Kidney epithelial cell (primary cell): ENCODE data around the gene KATNAL2. TPM values are rescaled to one million over a fixed set of nuclear protein-coding genes. Genes with fewer than 3 reads are reported as not detected.

Experiments
- DNase-seq: peaks from one replicate; pipeline ENCODE4 v3.0.0-alpha.2; 2010; ENCODE audit warnings: low read depth
- H3K27me3 ChIP-seq: 2 replicates; pipeline ENCODE4 v1.6.0; 2011; ENCODE audit warnings: low read length; ENCODE audit not compliant: control insufficient read depth, insufficient read depth
- H3K36me3 ChIP-seq: 2 replicates; pipeline ENCODE4 v1.5.1; 2011; ENCODE audit warnings: low read length; ENCODE audit not compliant: control insufficient read depth, insufficient read depth
- H3K4me3 ChIP-seq: 2 replicates; pipeline ENCODE4 v1.5.1; 2011; ENCODE audit warnings: low read depth, mild to moderate bottlenecking, control low read depth, low read length
- CTCF ChIP-seq: IDR thresholded peaks from 2 replicates; pipeline ENCODE4 v1.5.1; 2011; ENCODE audit warnings: mild to moderate bottlenecking, moderate library complexity, low read length, control low read depth, inconsistent platforms; ENCODE audit not compliant: insufficient read depth, poor library complexity, severe bottlenecking
- total RNA-seq: library from RNA; depleted of rRNA; stranded (reverse); fragments of >200 nt; gene quantifications from 2 replicates; pipeline ENCODE4 v1.2.3, GENCODE V29; 2015

Gene KATNAL2
- total RNA-seq, 1 donor from 2014 or later: 0.88 TPM

DNA sequence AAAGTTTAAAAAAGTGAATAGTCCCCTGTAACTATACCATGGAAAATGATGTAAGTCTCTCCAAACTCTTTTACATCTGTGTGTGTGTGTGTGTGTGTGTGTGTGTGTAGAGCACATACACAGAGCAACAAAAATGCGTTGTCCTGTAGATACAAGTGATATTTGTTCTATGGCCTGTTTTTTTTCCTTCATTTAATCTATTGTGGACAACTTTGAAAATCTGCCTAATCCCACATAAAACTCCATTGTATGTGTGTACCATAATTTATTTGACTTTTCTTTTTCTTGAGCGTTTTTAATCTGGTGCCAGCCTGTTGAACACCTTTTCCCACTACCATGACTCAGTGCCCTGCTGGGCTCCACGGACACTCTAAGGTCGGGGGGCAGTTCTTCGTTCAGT, 170.3 kb downstream of the KATNAL2 start:
- TF ChIP-seq CTCF: no peak
- DNase-seq: no peak
- Histone ChIP-seq H3K36me3 (no peaks in the 10 kb centered on the region), H3K4me3 (no peak overlapping the region), H3K27me3 (no peaks in the 10 kb centered on the region)

DNA sequence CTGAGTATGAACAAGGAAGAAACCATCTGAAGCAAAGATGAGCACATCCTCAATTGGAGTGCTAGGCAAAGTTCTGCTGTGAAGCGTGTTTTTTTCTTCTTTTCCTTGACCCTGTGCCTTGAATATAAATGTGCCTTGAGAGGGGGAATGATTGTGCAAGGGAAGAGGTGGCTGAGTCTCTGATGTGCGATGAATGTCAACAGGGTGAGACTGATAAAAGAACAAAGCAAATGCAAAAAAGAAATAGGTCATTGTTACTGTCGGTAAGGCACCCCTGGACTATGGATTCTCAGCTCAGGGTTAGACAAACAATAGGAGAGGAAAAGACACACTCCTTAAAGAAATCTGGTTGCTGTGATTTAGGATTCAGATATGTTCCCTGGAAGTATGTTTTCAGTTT, 178.4 kb downstream of the KATNAL2 start:
- TF ChIP-seq CTCF: no peak
- no peak for DNase-seq
- Histone ChIP-seq H3K27me3 (no peaks in the 10 kb centered on the region), H3K36me3 (no peaks in the 10 kb centered on the region), H3K4me3 (no peak overlapping the region)

DNA sequence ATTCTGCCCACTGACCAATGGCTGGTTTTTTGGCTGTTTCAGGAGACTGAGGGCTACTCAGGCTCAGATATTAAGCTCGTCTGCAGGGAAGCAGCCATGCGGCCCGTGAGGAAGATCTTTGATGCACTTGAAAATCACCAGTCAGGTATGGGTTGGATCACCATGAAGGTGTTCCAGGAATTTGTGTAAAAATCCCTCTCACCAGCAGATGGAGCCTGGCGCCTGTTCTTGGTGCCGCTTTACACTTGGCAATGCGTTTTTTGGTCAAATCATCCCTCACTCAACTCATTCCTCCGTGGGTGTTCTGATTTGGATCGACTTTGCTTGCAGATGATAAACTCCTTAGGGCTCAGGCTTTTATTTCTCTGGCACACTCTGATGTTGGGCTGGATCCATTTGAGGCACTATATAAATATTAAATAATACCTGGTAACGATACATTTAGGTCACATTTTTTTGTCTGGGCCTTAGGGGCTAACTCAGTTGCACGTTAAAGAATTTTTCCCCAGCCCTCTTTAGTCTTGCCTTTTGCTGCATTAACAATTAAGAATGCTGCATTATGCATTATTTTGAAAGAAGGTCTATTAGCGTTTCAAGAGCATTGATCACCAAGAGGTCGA, 182.9 kb downstream of the KATNAL2 start:
- no peak overlapping the region for H3K4me3 ChIP-seq
- DNase-seq: peak; percentile 12
- peak; percentile 81 for TF ChIP-seq CTCF
- no peaks in the 10 kb centered on the region for H3K36me3 ChIP-seq
- H3K27me3 ChIP-seq: no peaks in the 10 kb centered on the region

GRCh38 chr18:47108373-47108772, 191.0 kb downstream of the KATNAL2 start:
- no peak for DNase-seq
- no peak for TF ChIP-seq CTCF
- no peaks in the 10 kb centered on the region for H3K36me3 ChIP-seq
- no peaks in the 10 kb centered on the region for H3K27me3 ChIP-seq
- no peak overlapping the region for H3K4me3 ChIP-seq

GRCh38 chr18:47108998-47109405, 191.6 kb downstream of the KATNAL2 start:
- no peaks in the 10 kb centered on the region for H3K27me3 ChIP-seq
- no peak overlapping the region for H3K4me3 ChIP-seq
- no peak for DNase-seq
- no peak for TF ChIP-seq CTCF
- no peaks in the 10 kb centered on the region for H3K36me3 ChIP-seq

DNA sequence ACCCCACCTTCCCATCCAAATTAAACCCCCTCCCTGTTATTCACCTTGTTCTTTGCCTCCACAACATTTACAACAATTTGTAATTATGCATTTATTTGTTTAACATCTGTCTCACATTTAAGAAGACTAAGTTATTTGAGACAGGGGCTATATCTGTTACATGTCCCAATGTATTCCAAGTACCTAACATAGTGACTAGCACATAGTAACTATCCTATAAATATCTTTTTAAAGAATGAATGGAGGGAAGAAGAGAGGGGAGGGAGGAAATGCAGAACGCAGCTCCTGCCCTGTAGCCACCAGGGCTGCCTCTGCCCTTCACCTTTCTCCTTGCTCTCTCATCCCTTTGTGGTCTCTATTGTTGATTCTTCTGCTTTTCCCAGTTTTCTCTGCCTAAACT, 192.3 kb downstream of the KATNAL2 start:
- no peaks in the 10 kb centered on the region for H3K36me3 ChIP-seq
- H3K4me3 ChIP-seq: no peak overlapping the region
- no peak for TF ChIP-seq CTCF
- DNase-seq: no peak
- no peaks in the 10 kb centered on the region for H3K27me3 ChIP-seq
